Keratinocyte (primary cell): ENCODE measurements around the gene ARMC5. TPM values are rescaled to one million over a fixed set of nuclear protein-coding genes. Genes with fewer than 3 reads are reported as not detected.
A peak's percentile ranks its signal among the peaks of the same experiment; 100 is the strongest.

Source experiments
- DNase-seq: peaks from one replicate; pipeline ENCODE4 v3.0.0-alpha.2; 2011; ENCODE audit warnings: low read depth, missing footprints, low spot score
- FAIRE-seq: peaks from 2 replicates; lab custom pipeline; 2011; peaks lifted over from hg19 to GRCh38; lab: Jason Lieb, UNC
- H2AFZ ChIP-seq: 2 replicates; pipeline ENCODE4 v1.6.0; 2012; ENCODE audit warnings: low read length, control low read depth, inconsistent platforms; ENCODE audit not compliant: control insufficient read depth
- H3K27ac ChIP-seq: 2 replicates; pipeline ENCODE4 v1.5.1; 2011; ENCODE audit warnings: low read length; ENCODE audit not compliant: control insufficient read depth, insufficient read depth
- H3K27me3 ChIP-seq: 3 replicates; pipeline ENCODE4 v1.6.0; 2011; ENCODE audit warnings: low read length; ENCODE audit not compliant: control insufficient read depth, insufficient read depth; ENCODE audit errors: extremely low read depth
- H3K36me3 ChIP-seq, 2 experiments: 2 replicates in 1 of 2; 3 replicates in 1 of 2; pipeline ENCODE4 v1.5.1; 2011; ENCODE audit warnings: low read length in 2 of 2, mild to moderate bottlenecking in 1 of 2; ENCODE audit not compliant: control insufficient read depth in 2 of 2, insufficient read depth in 2 of 2; ENCODE audit errors: extremely low read depth in 1 of 2
- H3K4me1 ChIP-seq: 3 replicates; pipeline ENCODE4 v1.5.1; 2011; ENCODE audit warnings: low read length; ENCODE audit not compliant: control insufficient read depth, insufficient read depth; ENCODE audit errors: extremely low read depth
- H3K4me2 ChIP-seq: 3 replicates; pipeline ENCODE4 v1.6.0; 2011; ENCODE audit warnings: low read depth, low read length; ENCODE audit not compliant: control insufficient read depth, insufficient read depth; ENCODE audit errors: extremely low read depth
- H3K4me3 ChIP-seq, 3 experiments: fragments of 200-600 bp in 1 of 3; sonication (generic) in 1 of 3; 2 replicates in 2 of 3; 3 replicates in 1 of 3; pipeline ENCODE4 v1.5.1; 2011 to 2016; ENCODE audit warnings: low read length in 3 of 3, mild to moderate bottlenecking in 3 of 3, control low read depth in 2 of 3, inconsistent platforms in 1 of 3, low read depth in 1 of 3, mixed read lengths in 1 of 3, mixed run types in 1 of 3, moderate library complexity in 1 of 3; ENCODE audit not compliant: control insufficient read depth in 2 of 3, insufficient read depth in 2 of 3; ENCODE audit errors: extremely low read depth in 1 of 3
- H3K79me2 ChIP-seq: 2 replicates; pipeline ENCODE4 v1.6.0; 2012; ENCODE audit warnings: low read length; ENCODE audit not compliant: control insufficient read depth, insufficient read depth
- H3K9ac ChIP-seq: 3 replicates; pipeline ENCODE4 v1.6.0; 2011; ENCODE audit warnings: low read length; ENCODE audit not compliant: control insufficient read depth, insufficient read depth; ENCODE audit errors: extremely low read depth
- H3K9me1 ChIP-seq: 3 replicates; pipeline ENCODE4 v1.6.0; 2011; ENCODE audit warnings: low read length; ENCODE audit not compliant: control insufficient read depth, insufficient read depth; ENCODE audit errors: extremely low read depth
- H3K9me3 ChIP-seq: 2 replicates; pipeline ENCODE4 v1.5.1; 2012; ENCODE audit warnings: low read depth, low read length; ENCODE audit not compliant: control insufficient read depth
- H4K20me1 ChIP-seq: 3 replicates; pipeline ENCODE4 v1.6.0; 2011; ENCODE audit warnings: low read length; ENCODE audit not compliant: control insufficient read depth, insufficient read depth; ENCODE audit errors: extremely low read depth
- EZH2 ChIP-seq: IDR thresholded peaks from one replicate; pipeline ENCODE4 v1.6.1; 2012; ENCODE audit warnings: inconsistent platforms, mild to moderate bottlenecking, low read length, moderate library complexity
- dilution Hi-C: fragments of 300-500 bp; cut with MboI; formaldehyde crosslinking; loops from one replicate; pipeline ENCODE4 v1.7.0; 2020; ENCODE audit warnings: low sequenced_read_pairs; ENCODE audit not compliant: extremely low pct_ligation_motif_present
- polyA plus RNA-seq, 5 experiments: library from polyadenylated mRNA; depleted of rRNA in 3 of 5; stranded (reverse) in 3 of 5; stranded (forward) in 1 of 5; unstranded in 1 of 5; fragments of >200 nt; gene quantifications; 1 replicate in 1 of 5; 2 replicates in 3 of 5; 3 replicates in 1 of 5; pipeline versions ENCODE4 v1.2.1 to v1.2.3, GENCODE V29; 2011 to 2012; ENCODE audit warnings: missing spikeins in 2 of 5, low read depth in 1 of 5, low replicate concordance in 1 of 5
- TF ChIP-seq, protein P1 (sequence below), 3 experiments: IDR thresholded peaks in 1 of 3; conservative IDR thresholded peaks in 1 of 3; optimal IDR thresholded peaks in 1 of 3; 2 replicates in 2 of 3; 3 replicates in 1 of 3; pipeline versions ENCODE3 to v1.5.1; 2011; ENCODE audit warnings: low read length in 3 of 3, mild to moderate bottlenecking in 3 of 3, moderate library complexity in 2 of 3, control low read depth in 1 of 3, inconsistent platforms in 1 of 3; ENCODE audit not compliant: insufficient read depth in 2 of 3; ENCODE audit errors: extremely low read depth in 1 of 3

The ARMC5 gene
- polyA plus RNA-seq, 1 donor (not counting 4 experiments of a cell fraction or from before 2014, with no cell fraction given), result 3.0 TPM

DNA sequence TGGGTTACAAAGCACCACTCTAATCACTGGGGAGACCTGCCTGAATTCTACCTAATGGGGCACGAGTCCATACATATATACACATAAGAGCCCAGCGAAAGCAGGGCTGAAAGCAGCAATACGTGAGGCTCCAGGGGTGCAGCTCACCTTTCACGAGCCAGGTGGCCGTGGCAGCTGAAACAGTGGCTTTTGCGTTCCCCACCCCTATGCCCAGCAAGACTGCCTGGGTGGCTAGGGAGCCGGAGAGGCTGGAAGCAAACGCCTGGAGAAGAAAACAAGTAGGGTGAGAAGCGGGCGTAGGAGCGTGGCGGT, 48.3 kb downstream of the ARMC5 start:
- H2AFZ ChIP-seq, result peak overlapping the region; percentile 73
- FAIRE-seq, result no peak
- dilution Hi-C loops, result no loop called here

DNA sequence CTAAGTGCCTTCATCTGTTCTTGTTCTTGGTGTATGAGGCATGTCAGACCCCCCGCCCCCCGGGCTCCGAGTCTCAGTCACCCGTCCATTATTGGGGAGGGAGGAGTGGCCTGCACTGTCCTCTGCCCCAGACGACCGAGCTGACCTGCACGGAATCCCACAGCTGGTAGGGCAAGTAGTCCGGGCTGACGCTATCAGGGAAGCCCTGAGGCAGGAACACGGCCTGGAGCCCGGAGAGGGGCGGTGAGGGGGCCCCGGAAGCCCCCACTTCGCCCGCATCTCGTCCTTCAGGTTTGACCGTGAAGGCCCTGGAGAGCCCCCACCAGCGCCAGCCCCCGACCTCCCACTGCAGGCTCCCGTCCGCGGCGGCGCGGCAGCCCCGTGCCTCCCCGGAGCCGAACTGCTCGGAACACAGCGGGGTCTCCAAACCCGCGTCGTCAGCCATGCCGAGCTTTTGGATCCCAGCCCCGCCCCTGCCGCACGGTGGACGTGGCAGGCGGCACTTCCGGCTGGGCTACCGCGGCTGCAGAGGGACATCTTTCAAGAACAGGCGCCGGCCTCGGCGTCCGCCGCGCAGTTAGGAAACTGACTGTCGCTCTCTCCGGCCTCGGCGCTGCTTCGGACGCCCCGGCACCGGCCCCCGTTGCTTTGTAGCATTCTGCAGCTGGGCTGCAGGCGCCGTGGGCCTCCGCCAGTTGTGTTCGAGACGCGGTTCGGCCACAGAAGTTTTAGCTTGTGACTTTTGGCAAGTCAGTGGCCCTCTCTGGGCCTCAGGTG, 48.8 kb downstream of the ARMC5 start, which contains the start of gene RUSF1:
Gene RUSF1 (minus strand): TSS at position 463 of the 777 bp plus-strand sequence. CDS start 18 bp downstream, at position 445.
- H3K36me3 ChIP-seq, result peaks cover 3 to 4% of the 10 kb centered on the region in 2 experiments
- H3K4me2 ChIP-seq, result peak within 1 kb of the TSS; percentile 79
- peak within 1 kb of the TSS; percentile 89 for H3K9ac ChIP-seq
- peak within 1 kb of the TSS; percentile 88 to 96 (median 89) for H3K4me3 ChIP-seq
- peak within 1 kb of the TSS; percentile 73 for H2AFZ ChIP-seq
- H3K9me3 ChIP-seq, result no peaks in the 10 kb centered on the region
- dilution Hi-C loops, result no loop called here
- H3K27me3 ChIP-seq, result no peaks in the 10 kb centered on the region
- H3K4me1 ChIP-seq, result peaks cover 7% of the 10 kb centered on the region
- no peaks in the 10 kb centered on the region for H3K9me1 ChIP-seq
- no peaks in the 10 kb centered on the region for H4K20me1 ChIP-seq
- H3K79me2 ChIP-seq, result peaks cover 8% of the 10 kb centered on the region
- no peak for FAIRE-seq
- H3K27ac ChIP-seq, result peak within 1 kb of the TSS; percentile 83
- TF ChIP-seq EZH2, result no peak
- TF ChIP-seq, protein P1, sequence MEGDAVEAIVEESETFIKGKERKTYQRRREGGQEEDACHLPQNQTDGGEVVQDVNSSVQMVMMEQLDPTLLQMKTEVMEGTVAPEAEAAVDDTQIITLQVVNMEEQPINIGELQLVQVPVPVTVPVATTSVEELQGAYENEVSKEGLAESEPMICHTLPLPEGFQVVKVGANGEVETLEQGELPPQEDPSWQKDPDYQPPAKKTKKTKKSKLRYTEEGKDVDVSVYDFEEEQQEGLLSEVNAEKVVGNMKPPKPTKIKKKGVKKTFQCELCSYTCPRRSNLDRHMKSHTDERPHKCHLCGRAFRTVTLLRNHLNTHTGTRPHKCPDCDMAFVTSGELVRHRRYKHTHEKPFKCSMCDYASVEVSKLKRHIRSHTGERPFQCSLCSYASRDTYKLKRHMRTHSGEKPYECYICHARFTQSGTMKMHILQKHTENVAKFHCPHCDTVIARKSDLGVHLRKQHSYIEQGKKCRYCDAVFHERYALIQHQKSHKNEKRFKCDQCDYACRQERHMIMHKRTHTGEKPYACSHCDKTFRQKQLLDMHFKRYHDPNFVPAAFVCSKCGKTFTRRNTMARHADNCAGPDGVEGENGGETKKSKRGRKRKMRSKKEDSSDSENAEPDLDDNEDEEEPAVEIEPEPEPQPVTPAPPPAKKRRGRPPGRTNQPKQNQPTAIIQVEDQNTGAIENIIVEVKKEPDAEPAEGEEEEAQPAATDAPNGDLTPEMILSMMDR (optimal IDR thresholded peaks at IDR 0.05 in 1 of 3, IDR thresholded peaks at IDR 0.05 in 1 of 3, conservative IDR thresholded peaks at IDR 0.05 in 1 of 3; ENCODE audit: extremely low read depth in 1 of 3, insufficient read depth in 2 of 3, low read length in 3 of 3), result no peak
- no peak for DNase-seq

More for the DNA sequence above, 48.3 kb downstream of the ARMC5 start:
- Histone ChIP-seq H3K4me2 (peak overlapping the region; percentile 79), H3K9ac (peak overlapping the region; percentile 89), H3K27ac (peak overlapping the region; percentile 83), H3K36me3 (peaks cover 3 to 4% of the 10 kb centered on the region in 2 experiments), H3K4me1 (peaks cover 7% of the 10 kb centered on the region), H3K9me3 (no peaks in the 10 kb centered on the region), H3K4me3 (peak overlapping the region; percentile 88 to 96 (median 89)), H3K27me3 (no peaks in the 10 kb centered on the region), H4K20me1 (no peaks in the 10 kb centered on the region), H3K79me2 (peaks cover 8% of the 10 kb centered on the region), H3K9me1 (no peaks in the 10 kb centered on the region)
- TF ChIP-seq, protein P1 (optimal IDR thresholded peaks at IDR 0.05 in 1 of 3, IDR thresholded peaks at IDR 0.05 in 1 of 3, conservative IDR thresholded peaks at IDR 0.05 in 1 of 3; ENCODE audit: extremely low read depth in 1 of 3, insufficient read depth in 2 of 3, low read length in 3 of 3), result no peak
- no peak for TF ChIP-seq EZH2
- DNase-seq, result no peak
